NCI-H2029 (cell line): ENCODE data around the gene PUDP.
A peak's percentile ranks its signal among the peaks of the same experiment; 100 is the strongest.
"Not testable (repeated sequence)": the region's sequence is repeated elsewhere in the genome, so short reads cannot be mapped to it uniquely, and the experiment has no call there.

Source experiments
- DNase-seq: peaks from one replicate; lab custom pipeline; 2025; lab: John Stamatoyannopoulos, UW

Gene PUDP

GRCh38 chrX:7147978-7148854 is at the start of gene PUDP:
Gene PUDP (minus strand): TSS chrX:7148153. CDS start chrX:7148113, 40 bp downstream.
- DNase-seq = peak; percentile 63

DNA sequence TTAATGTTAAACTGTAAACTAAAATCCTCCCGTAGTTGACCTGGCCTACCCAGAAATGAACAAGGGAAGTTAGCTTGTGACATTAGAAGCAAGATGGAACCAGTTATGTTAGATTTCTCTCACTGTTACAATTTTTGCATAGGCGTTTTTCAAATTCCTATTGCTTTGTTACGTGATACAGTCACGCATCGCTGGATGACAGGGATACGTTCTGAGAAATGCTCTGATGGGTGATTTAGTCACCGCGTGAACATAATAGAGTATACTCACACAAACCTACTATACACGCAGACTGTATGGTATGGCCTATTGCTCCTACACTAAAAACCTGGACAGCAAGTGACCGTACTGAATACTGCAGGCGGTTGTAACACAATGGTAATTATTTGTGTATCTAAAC is 46.7 kb upstream of the PUDP start:
- no peak for DNase-seq

GRCh38 chrX:7192871-7193270 is 44.9 kb upstream of the PUDP start:
- no peak for DNase-seq

- no peak for DNase-seq
These were observed 43.7 kb upstream of the PUDP start for GRCh38 chrX:7191681-7192110.

DNA sequence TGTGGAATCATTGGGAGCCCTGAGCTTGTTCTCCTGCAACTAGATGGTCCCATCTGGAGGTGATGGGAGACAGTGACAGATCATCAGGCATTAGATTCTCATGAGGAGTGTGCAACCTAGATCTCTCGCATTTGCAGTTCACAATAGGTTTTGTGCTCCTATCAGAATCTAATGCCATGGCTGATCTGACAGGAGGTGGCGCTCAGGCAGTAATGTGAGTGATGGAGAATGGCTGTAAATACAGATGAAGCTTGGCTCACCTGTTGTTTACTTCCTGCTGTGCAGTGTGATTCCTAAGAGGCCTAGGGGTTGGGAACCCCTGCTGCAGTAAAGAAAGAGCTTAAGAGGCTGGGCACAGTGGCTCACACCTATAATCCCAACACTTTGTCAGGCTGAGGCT is 42.2 kb upstream of the PUDP start:
- DNase-seq = no peak

DNA sequence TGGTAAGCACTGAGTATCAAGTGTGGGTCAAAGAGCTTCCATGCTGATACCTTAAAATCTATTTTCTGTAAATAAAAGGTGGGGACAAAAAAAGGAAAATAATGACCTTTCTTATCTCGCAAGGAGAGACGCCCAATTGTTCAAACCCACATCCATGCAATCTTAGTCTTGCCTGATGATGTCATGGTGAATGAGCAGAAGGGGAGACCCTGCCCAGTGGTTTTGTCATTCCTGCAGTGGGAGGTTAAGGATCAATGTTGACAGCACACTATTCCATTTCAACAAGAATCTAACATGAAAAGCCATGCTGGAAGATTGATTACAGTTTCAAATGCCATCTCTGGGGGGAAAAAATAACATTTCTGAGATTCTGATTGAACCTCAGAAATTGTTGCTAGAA is 40.7 kb upstream of the PUDP start:
- no peak for DNase-seq

DNA sequence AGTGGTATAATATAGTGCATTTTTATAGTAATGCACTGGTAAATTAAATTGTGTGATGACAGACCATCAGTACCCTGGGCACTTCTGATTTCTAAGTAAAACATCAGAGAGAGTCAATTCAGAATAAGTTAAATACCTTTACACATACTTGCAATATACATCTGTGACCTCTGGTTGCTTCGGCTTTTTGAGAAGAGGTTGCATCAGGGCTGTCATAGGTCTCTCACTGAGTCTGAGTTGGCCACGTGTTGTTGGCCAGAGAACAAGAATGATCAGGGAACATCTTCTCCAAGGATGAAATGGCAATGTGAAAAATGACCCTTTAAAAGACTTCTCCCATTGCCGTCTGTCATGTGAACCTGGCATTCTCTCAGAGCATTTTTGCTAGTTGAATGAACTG is 36.9 kb upstream of the PUDP start:
- DNase-seq = no peak

DNA sequence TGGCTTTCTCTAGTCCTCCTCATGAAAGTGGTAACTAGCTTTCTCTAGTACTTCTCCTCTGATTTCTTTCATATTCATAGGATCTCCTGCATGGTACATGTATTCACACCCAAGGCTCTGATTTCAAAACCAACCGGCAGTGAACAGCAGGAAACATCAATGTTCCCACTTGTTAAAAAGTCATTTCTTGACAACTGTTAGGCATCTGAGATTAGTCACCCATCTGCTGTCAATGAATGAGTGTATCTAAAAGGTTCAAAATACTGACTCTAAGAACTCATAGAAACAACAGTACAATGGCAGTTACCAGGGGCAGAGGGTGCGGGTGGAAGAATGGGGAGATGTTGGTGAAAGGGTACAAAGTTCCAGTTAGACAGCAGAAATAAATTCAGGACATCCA is 31.5 kb upstream of the PUDP start:
- DNase-seq = no peak

DNA sequence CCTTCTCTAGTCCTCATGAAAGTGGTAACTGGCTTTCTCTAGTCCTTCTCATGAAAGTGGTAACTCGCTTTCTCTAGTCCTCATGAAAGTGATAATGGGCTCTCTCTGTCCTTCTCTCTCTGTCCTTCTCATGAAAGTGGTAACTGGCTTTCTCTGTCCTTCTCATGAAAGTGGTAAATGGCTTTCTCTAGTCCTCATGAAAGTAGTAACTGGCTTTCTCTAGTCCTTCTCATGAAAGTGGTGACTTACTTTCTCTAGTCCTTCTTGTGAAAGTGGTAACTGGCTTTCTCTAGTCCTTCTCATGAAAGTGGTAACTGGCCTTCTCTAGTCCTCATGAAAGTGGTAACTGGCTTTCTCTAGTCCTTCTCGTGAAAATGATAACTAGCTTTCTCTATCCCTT is 30.9 kb upstream of the PUDP start:
- DNase-seq = not testable (repeated sequence)

GRCh38 chrX:7170898-7171297 is 22.9 kb upstream of the PUDP start:
- DNase-seq = no peak

DNA sequence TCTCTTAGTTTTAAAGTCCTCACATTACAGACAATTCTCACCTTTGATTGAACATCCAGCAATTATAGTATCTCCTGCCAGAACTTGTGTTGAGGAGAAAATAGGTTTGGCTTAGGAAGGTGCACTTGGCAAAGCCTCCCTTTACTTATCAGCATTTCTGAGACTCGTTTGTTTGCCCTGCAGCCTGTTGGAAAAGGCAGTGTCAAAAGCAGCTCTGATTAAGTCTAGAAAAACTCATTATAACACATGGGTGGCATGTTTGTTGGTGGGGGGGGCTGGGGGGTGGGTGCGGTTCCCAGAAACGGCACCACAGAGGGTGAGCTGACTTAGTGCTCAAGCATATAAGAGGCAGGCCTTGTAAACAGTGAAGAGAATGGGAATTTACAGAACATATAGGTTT is 21.7 kb upstream of the PUDP start:
- no peak for DNase-seq

GRCh38 chrX:7168371-7168770 is 20.4 kb upstream of the PUDP start:
- no peak for DNase-seq

DNA sequence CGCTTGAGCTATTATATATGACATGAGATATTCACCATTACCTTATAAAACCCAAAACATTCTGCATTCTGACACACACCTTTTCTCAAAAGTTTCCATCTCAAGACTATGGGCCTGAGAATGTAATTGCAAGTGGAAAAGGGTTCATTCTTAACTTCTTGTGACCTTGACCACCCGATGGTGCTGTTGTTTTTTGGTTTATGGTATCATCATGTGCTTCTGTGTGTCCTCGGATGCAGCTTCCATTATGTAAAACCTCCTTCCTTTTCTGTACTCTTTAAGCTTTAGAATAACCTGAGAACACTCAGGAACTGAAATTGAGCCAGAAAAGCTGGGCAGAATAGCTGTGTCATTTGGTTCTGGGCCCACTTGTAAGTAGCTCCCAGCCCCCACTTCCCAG is 16.2 kb upstream of the PUDP start:
- DNase-seq = no peak

DNA sequence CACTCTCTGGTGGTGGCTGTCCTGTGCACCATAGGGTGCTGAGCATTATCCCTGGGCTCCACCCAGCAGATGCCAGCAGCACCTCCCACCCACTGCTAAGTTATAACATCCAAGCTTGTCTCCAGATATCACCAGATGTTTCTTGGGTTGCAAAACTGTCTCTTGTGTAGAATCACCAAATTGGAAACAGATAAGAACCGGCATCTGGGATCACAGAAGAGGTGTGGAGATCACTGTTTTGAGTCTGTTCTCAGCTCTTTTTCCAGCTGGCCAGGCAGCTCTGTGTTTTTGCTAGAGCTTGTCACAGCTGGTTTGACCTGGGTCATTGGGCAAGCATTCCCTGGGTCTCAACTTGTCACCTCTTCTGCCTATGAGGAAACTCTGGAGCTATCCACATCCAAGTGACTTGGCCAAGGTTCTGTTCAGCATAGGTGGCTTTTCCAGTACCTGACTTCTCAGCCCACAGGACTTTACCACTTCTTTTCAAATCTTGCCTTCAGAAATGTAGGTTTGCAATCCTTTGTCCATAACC is 15.3 kb upstream of the PUDP start:
- DNase-seq = no peak

DNA sequence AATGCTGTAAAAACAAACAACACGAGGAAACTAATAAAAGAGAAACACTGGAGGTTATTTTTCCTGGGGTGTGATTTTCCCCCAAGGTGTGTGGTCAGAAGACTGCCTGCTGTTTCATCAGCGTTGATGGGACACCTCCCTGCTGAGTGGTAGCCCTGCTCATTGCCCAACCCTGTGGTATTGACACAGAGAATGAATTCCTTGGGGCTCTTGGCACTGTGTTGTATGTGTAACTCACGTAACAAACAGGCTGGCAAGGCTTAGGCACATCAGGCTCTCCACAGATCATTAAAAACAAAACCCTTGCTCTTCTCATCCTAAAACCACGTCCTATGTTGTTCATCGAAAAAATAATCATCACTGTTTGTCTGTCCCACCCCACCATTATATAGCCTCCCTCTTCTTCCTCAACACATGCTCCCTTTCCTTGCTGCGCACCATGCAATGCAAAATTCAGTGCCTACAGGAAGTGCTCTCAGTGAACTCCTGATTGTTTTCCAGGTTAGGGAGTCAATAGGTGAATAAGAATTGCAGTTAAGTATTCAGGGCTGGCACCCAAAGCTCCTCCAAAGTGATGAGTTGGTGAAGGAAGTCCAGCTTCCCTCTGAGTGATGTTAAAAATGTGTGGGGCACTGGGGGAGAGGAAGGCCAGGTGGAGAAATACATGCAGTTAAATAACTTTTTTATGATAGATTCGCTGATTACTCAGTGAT is 11.4 kb upstream of the PUDP start:
- DNase-seq = peak; percentile 10

DNA sequence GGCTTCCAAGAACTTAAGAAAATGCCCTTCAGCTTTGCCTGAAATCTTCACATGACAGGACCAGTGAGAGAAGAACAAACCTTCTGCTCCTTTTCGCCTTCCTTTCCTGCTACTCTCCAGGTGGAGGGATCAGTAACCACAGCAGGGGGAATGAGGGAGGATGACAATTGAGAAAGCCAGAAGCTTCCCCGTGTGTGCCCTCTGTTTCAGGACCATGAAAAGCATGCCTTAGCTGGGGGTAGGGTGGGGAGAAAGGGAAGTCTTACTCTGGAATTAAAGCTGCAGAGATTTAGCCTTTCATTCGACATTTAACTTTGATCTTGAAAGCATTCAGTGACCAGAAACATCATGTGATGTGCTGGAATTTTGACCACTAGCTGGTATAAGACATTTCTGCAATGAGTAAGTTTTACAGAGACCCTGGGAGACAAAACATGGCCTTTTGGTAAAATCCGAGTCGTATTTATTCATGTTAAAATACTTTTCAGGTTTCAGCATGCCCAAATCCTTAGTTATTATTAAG is 10.6 kb upstream of the PUDP start:
- DNase-seq = no peak

DNA sequence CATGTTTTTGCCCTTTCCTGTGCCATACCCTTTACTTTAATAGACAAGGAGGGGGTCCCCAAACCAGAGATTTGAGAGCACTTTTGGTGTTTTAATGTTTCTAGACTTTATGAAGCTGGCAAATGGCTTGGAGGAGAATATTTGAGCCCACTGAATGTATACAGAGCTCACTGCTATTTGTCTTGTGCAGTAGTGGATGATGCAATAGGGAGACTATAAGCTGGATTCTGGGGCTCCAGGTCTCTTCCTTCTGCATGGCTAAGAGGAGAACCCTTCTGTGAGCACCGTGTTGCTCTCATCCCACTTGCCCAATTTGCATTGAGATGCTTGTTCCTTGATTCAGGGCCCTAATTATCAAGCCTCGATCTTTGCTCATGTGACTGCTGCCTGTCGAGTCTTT is 8.9 kb upstream of the PUDP start:
- no peak for DNase-seq

GRCh38 chrX:7155163-7155562 is 7.2 kb upstream of the PUDP start:
- DNase-seq = no peak

DNA sequence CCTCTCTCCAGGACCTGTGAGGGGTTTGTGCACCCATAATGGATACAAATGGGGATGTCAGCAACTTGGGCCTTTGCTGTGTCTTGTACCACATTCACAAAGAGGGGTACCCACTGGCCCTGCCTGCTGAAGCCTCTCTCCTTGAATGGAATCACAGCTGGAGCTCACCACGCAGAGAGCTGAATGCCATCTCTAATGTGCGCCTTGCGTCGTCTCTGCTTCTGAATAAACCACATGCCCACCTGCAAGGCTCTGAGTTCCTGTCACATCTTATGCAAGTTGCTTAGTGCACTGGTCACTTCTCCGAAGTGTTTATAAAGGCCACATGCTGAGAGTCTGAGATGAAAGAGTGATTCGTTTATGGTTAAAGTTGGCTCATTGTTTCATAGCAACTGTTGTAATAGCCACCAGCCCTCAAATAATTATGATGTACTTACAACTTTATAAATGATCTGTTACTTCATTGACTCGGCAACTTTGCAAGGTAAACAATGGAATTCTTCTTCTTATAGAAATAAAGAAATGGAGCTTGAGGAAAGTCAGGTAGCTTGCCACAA is 6.2 kb upstream of the PUDP start:
- no peak for DNase-seq

- no peak for DNase-seq
These were observed 5.3 kb upstream of the PUDP start for GRCh38 chrX:7153231-7153630.

GRCh38 chrX:7149411-7149810 is 1.5 kb upstream of the PUDP start:
- DNase-seq = no peak

DNA sequence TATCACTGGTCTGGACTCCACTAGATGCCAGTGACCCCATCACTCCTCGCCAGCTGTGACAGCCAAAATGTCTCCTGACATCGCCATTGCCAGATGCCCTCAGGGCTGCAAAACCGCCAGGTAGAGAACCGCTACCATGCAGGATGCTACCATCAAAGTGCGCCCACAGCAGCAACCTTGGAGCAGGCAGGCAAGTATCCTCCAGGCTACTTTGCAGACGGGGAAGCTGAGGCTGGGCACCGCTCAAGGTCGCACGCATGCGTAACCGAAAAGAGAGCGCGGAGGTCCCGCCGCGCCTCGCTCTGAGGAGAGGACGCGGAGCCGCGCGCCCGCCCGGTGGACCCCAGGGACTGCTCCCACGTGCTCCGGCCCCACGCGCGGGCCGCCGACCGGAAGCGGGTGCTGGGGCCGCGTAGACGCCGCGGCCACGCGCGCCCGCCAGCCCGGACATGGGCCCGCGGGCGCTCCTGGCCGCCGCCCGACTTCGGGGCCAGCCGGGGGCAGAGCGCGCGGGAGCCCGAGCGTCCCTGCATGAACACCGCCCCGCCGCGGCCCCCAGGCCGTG is 458 bp downstream of the PUDP start, which contains the start of gene STS:
STS (plus strand) TSS at position 300 of the 565 bp plus-strand sequence. CDS start 105,488 bp downstream, outside the sequence.
- no peak for DNase-seq
